HG03521 (cell line): Measurements from ENCODE around the gene MT3.
"Not testable (repeated sequence)": the region's sequence is repeated elsewhere in the genome, so short reads cannot be mapped to it uniquely, and the experiment has no call there.

Source experiments
- ATAC-seq: cut with Tn5 transposase; IDR thresholded peaks from one replicate; pipeline ENCODE4 v1.9.1; 2021; ENCODE audit warnings: mild to moderate bottlenecking, moderate library complexity; ENCODE audit not compliant: unreplicated experiment

MT3 gene

DNA sequence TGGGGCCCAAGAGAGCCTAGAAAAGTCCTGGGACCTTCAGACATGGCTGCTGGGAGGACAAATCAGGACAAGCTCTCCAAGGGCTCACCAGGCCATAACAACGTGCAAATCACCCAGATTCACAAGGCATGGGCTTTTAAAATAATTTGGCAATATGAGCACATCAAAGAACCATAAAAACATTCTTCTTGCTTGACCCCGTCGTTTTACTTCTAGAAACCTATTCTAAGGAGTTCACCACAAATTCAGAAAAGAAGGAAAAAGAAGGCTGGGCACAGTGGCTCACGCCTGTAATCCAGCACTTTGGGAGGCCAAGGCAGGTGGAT lies 12.1 kb upstream of the MT3 start:
- ATAC-seq, result no peak

DNA sequence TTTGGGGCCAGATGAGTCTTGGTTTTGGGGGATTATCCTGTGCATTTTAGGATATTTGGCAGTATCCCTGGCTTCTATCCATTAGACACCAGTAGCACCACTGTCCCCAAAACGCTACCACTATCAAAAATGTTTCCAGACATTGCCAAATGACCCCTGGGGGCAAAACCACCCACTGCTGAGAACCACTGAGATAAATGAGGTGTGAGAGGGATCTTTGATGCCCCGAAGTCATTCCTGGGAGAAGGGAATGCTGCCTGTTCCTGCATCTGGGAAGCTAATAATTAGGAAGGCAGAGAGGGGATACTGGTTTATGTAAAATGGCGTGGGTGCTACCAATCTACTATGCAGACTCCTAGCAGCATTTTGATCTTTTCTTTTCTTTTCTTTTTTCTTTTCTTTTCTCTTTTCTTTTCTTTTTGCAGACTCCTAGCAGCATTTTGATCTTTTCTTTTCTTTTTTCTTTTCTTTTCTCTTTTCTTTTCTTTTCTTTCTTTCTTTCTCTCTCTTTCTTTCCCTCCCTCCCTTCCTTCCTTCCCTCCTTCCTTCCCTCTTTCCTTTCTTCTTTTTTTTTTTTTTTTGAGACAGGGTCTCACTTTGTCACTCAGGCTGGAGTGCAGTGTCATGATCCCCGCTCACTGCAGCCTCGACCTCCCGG lies 8.8 kb upstream of the MT3 start:
- no peak for ATAC-seq

DNA sequence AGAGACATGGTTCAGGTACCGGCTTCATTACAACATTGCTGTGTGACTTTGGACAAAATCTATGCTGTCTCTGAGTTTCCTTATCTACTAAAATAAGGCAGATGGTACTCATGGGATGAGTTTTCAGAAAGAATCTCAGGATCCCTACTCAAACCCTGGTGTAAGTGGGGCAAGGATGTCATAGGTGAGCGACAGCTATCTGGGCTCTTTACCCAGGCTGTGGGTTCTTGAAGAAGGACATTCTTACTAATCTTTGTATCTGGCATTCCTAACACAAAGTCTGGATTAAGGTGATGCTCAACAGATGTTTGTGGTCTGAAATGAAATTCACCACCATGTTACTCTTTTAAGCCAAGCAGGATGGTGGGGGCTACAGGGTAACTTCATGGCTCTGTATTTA lies 6.4 kb upstream of the MT3 start:
- ATAC-seq, result not testable (repeated sequence)

DNA sequence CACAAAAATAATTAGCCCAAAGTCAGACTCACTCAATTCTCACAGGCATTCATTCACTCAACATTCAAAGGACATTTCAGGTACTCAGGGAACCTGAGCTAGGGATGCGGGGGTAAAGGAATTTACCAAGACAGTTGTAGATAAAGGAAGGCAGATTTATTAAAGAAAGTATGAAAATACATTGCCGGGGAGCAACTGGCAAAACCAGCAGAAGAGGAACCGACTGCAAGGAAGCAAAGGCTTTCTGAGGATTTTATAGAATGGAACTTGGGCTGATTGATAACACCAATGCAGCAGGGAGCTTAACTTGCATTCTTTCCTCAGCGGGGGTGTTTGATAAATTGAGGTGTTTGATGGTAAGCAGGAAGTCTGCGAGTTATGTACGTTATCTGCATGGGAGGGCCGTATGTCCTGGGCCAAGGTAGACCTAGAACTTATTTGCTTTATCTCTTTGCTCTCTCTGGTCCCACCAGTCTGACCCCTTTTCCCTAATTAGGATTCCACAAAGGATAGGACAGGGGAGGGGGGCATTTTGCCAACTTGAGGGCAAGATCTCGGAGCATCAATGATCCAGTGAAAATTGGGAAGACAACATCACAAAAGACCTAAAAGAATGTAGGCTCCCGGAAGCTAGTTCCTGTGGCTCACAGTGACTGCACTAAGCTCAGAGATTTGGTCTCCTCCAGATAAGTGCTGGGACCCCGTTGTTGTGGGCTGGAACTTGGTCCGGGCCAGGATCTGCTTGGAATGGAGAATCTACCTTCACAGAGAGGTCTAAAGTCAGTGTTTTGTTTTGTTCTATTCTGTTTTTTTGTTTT lies 5.8 kb upstream of the MT3 start:
- no peak for ATAC-seq

DNA sequence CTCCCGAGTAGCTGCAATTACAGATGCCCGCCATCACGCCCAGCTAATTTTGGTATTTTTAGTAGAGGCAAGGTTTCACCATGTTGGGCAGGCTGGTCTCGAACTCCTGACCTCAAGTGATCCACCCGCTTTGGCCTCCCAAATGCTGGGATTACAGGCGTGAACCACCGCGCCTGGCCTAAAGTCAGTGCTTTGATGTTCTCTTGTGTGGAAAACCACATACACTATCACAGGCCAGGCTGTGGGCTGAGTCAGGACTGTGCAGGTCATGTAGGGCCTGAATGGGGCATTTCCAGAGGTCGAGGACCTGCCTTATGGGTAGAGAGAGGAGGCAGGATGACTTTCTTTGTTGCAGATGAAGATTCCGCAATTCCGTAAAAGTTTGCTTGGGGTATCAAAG lies 5.1 kb upstream of the MT3 start:
- no peak for ATAC-seq

DNA sequence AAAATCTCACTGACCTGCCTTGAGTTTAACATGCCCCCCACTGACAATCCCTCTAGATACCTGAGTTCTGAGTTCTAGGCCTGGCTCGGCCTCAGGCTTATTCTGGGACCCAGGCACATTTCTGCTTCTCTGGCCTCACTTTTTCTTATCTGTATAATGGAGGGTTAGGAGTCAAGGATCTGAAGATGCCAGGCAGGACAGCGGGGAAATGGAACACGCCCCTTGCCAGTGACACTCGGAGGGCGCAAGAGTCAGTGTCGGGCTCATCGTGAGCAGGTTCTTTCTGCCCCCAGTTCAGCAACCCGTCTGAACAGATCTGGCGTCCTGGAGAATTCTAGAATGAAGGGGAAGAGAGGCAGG lies 567 bp upstream of the MT3 start:
- ATAC-seq, result no peak

DNA sequence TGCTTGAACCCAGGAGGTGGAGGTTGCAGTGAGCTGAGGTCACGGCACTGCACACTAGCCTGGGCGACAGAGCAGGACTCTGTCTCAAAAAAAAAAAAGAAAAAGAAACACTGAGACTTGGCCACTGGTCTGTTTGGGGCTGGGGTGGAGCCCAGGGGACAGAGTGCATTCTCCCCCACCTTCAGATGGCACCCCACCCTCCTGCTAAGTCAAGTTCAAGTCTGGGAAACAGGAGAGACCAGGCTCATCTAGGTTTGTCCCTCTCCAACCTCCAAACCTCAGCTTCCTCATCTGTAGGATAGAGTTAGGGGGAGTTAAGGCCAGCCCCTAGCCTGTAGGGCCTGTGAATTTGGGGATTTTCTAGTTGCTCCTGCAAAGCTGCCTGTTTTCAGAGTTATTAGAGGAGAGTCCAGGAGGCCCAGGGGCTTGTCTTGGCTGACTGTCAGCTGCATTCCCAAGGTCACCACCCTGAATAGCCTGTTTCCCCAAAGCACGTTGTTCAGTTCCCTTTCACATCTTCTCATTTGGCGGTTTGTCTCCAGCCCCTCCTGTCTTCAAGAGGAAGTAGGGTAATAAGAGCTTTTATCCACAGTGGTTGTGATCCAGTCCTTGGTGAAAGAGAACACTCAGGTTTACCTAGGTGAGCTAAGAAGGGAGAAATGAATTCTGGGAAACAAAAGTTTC lies 2.2 kb downstream of the MT3 start:
- no peak for ATAC-seq

DNA sequence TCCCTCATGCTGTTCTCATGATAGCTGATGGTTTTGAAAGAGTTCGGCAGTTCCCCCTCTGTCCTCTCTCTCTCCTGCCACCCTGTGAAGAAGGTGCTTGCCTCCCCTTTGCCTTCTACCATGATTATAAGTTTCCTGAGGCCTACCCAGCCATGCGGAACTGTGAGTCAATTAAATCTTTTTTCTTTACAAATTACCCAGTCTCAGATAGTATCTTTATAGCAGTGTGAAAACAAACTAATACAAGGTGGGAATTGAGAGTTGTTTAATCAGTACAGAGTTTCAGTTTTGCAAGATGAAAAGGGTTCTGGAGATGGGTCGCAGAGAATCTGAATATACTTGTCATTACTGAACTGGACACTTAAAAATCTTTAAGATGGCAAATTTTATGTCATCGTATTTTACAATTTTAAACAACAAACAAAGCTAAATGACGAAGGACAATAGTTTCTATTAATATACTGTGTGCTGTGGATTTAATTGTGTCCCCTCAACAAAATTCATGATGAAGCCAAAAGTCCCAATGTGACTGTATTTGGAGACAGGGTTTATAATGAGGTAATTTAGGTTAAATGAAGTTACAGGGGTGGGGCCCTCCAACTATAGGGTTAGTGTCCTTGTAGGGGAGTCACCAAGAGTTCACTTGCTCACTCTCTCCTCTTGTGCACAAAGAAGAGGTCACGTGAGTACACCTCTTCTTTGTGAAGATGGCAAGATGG lies 4.4 kb downstream of the MT3 start:
- no peak for ATAC-seq

DNA sequence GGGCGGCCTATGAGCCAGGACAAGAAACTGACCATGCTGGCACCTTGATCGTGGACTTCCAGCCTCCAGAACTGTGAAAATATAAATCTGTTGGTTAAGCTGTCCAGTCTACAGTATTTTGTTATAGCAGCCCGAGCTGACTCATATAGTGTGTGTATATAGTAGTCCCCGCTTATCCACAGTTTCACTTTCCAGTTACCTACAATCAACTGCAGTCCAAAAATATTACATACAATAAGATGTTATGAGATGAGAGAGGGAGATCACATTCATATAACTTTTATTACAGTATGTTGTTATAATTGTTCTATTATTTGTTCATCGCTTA lies 4.9 kb downstream of the MT3 start:
- no peak for ATAC-seq

DNA sequence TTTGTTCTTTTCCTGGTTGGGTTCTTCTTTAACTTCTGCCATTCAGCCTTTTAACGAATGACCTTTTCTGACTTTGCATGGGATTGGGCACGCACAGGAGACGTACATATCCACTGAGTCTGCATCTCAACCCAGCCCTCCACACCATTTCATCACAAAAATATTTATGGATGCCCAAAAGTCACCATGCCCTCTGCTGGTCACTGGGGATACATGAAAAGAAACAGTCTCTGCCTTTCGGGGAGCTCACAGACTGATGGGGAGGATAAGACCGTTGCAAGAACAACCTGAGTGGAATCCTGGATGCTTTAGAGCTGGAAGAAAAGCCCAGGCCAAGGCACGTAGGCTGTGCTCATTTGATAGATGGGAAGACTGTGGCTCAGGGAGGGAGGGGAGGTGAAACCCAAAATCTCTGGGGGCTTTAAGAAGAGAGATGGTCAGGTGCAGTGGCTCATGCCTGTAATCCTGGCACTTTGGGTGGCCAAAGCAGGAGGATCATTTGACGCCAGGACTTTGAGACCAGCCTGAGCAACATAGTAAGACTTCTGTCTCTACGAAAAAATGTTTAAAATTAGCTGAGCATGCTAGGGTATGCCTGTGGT lies 11.2 kb downstream of the MT3 start:
- ATAC-seq, result no peak

DNA sequence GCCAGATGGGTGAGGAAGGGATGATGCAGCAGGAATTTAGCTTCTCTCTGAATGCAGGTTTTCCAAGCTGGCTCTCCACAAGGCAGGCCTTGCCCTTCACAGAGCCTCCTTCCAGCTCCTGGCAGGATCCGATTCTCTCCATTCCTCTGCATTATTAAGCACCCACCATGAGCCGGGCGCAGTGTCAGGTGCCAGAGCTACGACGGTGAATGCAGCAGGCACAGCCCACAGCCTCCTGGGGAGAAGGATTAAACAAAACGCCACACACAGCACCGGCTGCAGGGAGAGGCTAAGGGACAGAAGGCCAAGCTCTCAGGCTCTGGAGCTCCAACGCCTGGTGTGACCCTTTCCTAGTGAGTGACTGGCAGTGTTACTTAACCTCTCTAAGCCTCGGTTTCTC lies 12.0 kb downstream of the MT3 start:
- no peak for ATAC-seq

DNA sequence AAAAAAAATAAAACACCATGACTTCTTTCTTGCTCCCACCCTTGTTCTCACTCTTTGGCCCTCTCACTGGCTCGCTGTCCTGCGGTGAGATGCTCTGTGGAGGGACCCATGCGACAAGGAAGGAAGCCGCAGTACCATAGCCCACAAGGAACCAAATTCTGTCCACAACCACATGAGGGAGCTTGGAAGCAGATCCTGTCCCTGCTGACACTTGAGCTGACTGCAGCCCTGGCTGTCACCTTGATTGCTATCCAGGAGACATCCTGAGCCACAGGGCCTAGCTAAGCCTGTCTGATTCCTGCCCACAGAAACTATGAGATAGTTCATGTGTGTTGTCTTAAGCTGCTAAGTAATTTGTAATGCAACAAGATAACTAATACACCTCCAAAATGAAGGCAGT lies 14.3 kb downstream of the MT3 start:
- no peak for ATAC-seq

DNA sequence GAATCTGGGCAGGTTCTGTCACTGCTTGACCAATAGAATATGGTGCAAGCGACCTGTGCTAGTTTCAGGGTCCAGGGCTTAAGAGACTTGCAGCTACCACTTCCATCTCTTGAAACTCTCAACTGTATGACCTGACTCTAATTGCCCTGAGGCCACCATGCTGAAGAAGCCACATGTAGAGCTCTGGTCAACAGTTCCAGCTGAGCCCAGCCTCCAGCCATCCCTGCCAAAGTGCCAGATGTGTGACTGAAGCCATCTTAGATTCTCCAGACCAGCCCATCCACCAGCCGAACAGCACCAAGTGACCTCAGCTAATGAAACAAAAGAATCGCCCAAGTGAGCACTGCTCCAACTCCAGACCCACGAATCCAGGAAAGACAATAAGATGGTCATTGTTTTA lies 15.6 kb downstream of the MT3 start:
- no peak for ATAC-seq

DNA sequence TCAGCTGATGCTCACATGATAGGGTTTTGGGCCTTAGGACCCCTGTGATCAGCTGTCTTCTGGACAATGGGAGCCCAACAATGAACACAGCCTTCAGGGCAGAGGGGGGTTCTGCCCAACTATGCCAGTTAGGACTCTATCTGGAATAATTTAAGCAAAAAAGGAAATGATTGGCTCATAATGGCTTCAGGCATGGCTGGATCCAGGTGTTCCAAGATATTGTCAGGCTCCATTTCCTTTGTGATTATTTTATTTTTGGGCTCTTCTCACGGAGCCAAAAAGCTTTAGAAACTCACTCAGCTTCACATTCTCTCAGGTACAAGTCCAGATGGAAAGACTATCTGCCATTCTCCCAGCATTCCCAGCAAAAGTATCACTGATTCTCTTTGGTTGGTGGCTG lies 16.1 kb downstream of the MT3 start:
- no peak for ATAC-seq

DNA sequence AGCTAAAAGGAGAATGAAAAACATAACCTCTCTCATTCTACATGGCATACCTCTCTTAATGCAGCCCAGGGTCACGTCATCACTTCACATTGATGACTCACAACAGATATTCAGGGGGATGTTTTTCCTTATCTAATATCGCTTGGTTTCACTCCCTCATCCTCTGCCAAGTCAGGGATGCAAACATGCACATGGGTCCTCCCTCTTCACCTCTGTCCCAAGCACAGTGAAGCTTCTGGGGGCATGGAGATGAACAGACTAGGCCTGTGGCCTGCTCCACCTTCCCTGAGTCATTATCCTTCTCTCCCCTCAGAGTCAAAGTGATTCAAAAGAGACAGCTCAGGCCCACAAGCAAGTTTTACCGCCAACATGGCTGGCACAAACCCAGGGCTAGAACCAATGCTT lies 16.7 kb downstream of the MT3 start:
- ATAC-seq, result no peak

DNA sequence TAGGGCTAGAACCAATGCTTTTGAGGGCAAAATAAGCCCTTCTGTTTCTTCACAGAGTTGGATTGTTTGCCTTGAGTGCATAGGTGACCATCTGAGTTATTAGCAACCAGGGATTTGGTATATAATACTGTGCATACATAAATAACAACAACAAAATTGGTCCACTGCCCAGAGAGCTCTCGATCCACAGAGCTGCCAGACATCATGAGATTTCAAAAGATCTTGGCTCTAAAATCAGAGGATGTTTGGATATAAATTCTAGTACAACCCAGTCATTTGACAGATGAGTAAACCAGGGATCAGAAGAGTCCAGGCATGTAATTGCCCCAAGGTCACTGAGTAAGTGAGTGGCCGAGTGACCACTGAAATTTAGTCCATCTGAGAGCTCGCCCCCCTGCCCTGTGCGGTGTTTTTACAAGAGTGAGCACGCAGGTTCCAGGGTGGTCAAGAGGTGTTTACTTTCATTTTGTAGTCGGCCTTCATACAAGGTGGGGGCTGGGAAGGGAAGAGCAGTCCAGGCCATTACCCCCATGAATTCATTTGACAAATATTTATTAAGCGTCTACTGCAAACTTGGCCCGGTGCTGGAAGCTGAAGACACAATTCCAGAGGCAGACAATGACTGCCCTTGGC lies 17.3 kb downstream of the MT3 start:
- ATAC-seq, result no peak

DNA sequence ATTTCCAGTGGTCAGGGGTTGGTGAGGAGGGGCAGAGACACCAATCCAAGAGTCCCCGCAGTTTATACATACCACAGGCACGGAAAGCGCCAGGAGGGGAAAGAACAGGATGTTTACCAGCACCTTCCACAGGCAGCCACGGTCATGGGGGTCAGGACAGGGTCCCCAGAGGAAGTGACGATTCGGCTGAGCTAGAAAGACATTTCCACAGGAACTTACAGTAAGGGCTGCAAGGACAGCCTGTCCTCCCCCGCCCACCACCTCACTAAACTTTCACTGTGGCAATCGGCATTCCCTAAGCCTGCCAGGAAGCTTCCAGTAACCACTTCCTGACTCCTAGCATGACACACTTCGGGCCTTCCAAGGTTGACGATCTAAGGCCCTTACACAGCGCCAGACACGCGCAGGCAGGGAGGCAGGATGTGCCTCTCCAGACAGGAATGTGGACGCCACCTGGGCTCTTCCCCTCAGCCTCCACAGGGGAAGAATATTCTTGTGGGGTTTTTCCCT lies 17.8 kb downstream of the MT3 start:
- no peak for ATAC-seq

DNA sequence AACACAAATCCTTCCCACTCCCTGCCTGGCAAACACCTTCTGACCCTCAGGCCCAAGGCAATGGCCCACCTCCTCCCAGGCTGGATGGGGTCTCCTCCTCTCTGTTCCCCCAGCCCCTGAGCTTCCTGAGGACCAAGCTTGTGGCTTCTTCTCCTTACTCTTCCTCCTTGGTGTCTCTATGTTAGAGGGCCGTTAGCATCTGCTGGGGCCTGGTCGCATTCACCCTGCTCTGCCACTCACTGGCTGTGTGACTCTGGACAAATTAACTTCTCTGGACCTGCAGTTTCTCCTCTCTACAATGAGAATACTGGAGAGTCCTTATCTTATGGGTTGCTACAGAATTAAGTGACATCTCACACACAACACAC lies 18.3 kb downstream of the MT3 start:
- ATAC-seq, result no peak

DNA sequence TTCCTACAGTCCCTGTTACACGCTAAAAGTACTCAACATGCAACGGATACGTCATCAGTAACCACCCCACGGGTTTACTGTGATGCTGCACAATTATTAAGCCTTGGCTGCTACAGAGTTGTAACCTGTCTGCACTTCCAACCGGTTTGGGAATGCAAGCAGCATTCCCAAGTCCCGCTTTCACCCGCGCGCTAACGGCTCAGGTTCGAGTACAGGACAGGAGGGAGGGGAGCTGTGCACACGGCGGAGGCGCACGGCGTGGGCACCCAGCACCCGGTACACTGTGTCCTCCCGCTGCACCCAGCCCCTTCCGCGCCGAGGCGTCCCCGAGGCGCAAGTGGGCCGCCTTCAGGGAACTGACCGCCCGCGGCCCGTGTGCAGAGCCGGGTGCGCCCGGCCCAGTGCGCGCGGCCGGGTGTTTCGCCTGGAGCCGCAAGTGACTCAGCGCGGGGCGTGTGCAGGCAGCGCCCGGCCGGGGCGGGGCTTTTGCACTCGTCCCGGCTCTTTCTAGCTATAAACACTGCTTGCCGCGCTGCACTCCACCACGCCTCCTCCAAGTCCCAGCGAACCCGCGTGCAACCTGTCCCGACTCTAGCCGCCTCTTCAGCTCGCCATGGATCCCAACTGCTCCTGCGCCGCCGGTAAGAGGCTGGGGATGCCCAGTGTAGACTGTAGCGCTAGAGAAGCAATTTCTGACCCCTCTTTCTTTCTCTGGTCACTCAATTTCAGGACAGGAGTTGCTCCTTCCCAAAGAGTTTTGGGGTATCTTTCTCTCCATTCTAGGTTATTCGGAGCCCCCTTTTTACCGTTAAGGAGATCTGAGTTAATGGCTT lies 18.9 kb downstream of the MT3 start, which contains the start of gene MT2A:
TSS of gene MT2A (plus strand) at position 542 of the 833 bp plus-strand sequence. CDS start at position 614, 72 bp downstream.
- ATAC-seq, result peak; percentile 87
